SK-N-SH (cell line): ENCODE measurements around the gene TBC1D3I. TPM values are rescaled to one million over a fixed set of nuclear protein-coding genes. Genes with fewer than 3 reads are reported as not detected.
"Not testable (repeated sequence)": the region's sequence is repeated elsewhere in the genome, so short reads cannot be mapped to it uniquely, and the experiment has no call there.

Experiments used
- CTCF ChIA-PET: fragments of 300-600, 350-600 bp; formaldehyde crosslinking; extraction: SDS; loops from one replicate; lab custom pipeline; 2021; lab: Yijun Ruan, JAX
- POLR2A ChIA-PET: fragments of 350-600 bp; sonication (Branson Sonifier 250); formaldehyde crosslinking; extraction: SDS; loops from one replicate; lab custom pipeline; 2020; ENCODE audit warnings: antibody characterized with exemption, inconsistent platforms; lab: Yijun Ruan, JAX
- DNase-seq: peaks from one replicate; pipeline ENCODE4 v3.0.0; 2012
- H2AFZ ChIP-seq: fragments of 200-600 bp; sonication (generic); 2 replicates; pipeline ENCODE4 v1.8.1; 2016; ENCODE audit warnings: antibody characterized with exemption, mild to moderate bottlenecking, low read depth
- H3F3A ChIP-seq: fragments of 200-600 bp; sonication (generic); replicated peaks from 2 replicates; pipeline ENCODE3; 2016; ENCODE audit warnings: antibody characterized with exemption, mild to moderate bottlenecking; ENCODE audit not compliant: insufficient read depth
- H3K27ac ChIP-seq, 2 experiments: fragments of 200-500 bp in 1 of 2; fragments of 200-600 bp in 1 of 2; sonication (Bioruptor generic) in 1 of 2; sonication (generic), shearing (Covaris generic) in 1 of 2; 2 replicates each; pipeline versions ENCODE4 v1.5.1 to v1.6.1; 2014 to 2016; ENCODE audit warnings: low read depth in 2 of 2, inconsistent platforms in 1 of 2, low read length in 1 of 2, mild to moderate bottlenecking in 1 of 2, mixed read lengths in 1 of 2
- H3K27me3 ChIP-seq: fragments of 200-600 bp; sonication (generic), shearing (Covaris generic); 2 replicates; pipeline ENCODE4 v1.6.1; 2016; ENCODE audit warnings: mixed run types; ENCODE audit not compliant: insufficient read depth
- H3K36me3 ChIP-seq, 2 experiments: fragments of 200-500 bp in 1 of 2; fragments of 200-600 bp in 1 of 2; sonication (Bioruptor generic) in 1 of 2; sonication (generic) in 1 of 2; replicated peaks in 1 of 2; 2 replicates each; pipeline versions ENCODE3 to v1.5.1; 2014 to 2016; ENCODE audit warnings: low read length in 1 of 2, mild to moderate bottlenecking in 1 of 2; ENCODE audit not compliant: insufficient read depth in 2 of 2, control insufficient read depth in 1 of 2
- H3K4me1 ChIP-seq, 2 experiments: fragments of 200-500 bp in 1 of 2; fragments of 200-600 bp in 1 of 2; sonication (Bioruptor generic) in 1 of 2; sonication (generic), shearing (Covaris generic) in 1 of 2; 2 replicates each; pipeline versions ENCODE4 v1.5.1 to v1.6.1; 2014 to 2016; ENCODE audit warnings: low read depth in 1 of 2, low read length in 1 of 2, mixed run types in 1 of 2; ENCODE audit not compliant: insufficient read depth in 2 of 2, control insufficient read depth in 1 of 2
- H3K4me2 ChIP-seq: fragments of 200-600 bp; sonication (generic), shearing (Covaris generic); 2 replicates; pipeline ENCODE4 v1.6.1; 2017; ENCODE audit warnings: mixed run types
- H3K4me3 ChIP-seq, 2 experiments: fragments of 200-500 bp in 1 of 2; fragments of 200-600 bp in 1 of 2; sonication (Bioruptor generic) in 1 of 2; sonication (generic), shearing (Covaris generic) in 1 of 2; 2 replicates each; pipeline versions ENCODE4 v1.5.1 to v1.8.1; 2014 to 2016; ENCODE audit warnings: low read depth in 2 of 2, inconsistent platforms in 1 of 2, low read length in 1 of 2, mild to moderate bottlenecking in 1 of 2, mixed read lengths in 1 of 2, moderate library complexity in 1 of 2
- H3K79me2 ChIP-seq: fragments of 200-600 bp; sonication (generic); 2 replicates; pipeline ENCODE4 v1.8.1; 2017; ENCODE audit warnings: mild to moderate bottlenecking; ENCODE audit not compliant: insufficient read depth
- H3K9ac ChIP-seq: fragments of 200-600 bp; sonication (generic); 2 replicates; pipeline ENCODE4 v1.6.1; 2017; ENCODE audit warnings: mixed run types
- H3K9me2 ChIP-seq: fragments of 200-600 bp; sonication (generic); 2 replicates; pipeline ENCODE4 v1.6.1; 2017; ENCODE audit warnings: mixed run types
- H3K9me3 ChIP-seq: fragments of 200-600 bp; sonication (generic); 2 replicates; pipeline ENCODE4 v1.6.1; 2017; ENCODE audit warnings: mixed run types, mild to moderate bottlenecking, moderate library complexity
- H4K20me1 ChIP-seq: fragments of 200-600 bp; sonication (generic); 2 replicates; pipeline ENCODE4 v1.6.1; 2017; ENCODE audit warnings: mild to moderate bottlenecking, mixed run types; ENCODE audit not compliant: insufficient read depth
- WGBS: methylation state at CpG from one replicate; pipeline ENCODE4 v1.1.6; 2017; ENCODE audit warnings: low lambda C conversion rate; 5-methylcytosine and 5-hydroxymethylcytosine counted together
- polyA plus RNA-seq, 3 experiments: library from polyadenylated mRNA; depleted of rRNA; stranded (reverse); fragments of >200 nt; gene quantifications; 2 replicates each; pipeline ENCODE4 v1.2.3, GENCODE V29; 2012
- TF ChIP-seq, protein P1 (sequence below): fragments of 200-600 bp; sonication (generic); IDR thresholded peaks from 2 replicates; pipeline ENCODE4 v1.6.1; 2017; ENCODE audit warnings: antibody characterized with exemption, mild to moderate bottlenecking, moderate library complexity

The TBC1D3I gene
- polyA plus RNA-seq, 1 of the 3 experiments (the other 2 are of a cell fraction): not detected

DNA sequence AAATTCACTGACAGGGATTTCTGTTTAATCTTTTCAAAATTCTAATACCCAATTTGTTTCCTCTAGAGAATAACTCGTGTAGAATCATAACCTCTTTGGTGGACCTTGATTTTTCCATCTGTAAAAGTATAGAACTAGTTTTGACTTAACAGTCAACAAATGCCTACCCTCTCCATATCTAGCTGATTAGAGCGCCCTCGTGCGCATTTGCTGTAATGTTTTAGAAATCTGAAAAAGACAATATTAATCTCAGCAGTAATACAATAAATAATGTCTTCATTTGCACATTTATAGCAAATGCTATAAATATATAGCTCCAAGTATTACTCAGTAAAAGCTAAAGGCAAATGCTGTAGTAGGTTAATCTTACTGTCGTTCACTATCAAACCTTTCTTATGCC, 34.7 kb downstream of the TBC1D3I start:
- WGBS: 13% methylated on average over 5 of the region's 5 CpGs
- H3K9ac ChIP-seq, H3K27me3 ChIP-seq, CTCF ChIA-PET, H3K27ac ChIP-seq, H3K4me3 ChIP-seq, H2AFZ ChIP-seq, POLR2A ChIA-PET, H3F3A ChIP-seq, H3K9me3 ChIP-seq, H3K4me1 ChIP-seq, H3K36me3 ChIP-seq, H3K4me2 ChIP-seq, H3K9me2 ChIP-seq, H3K79me2 ChIP-seq, DNase-seq, H4K20me1 ChIP-seq: not testable (repeated sequence)
- TF ChIP-seq, protein P1, sequence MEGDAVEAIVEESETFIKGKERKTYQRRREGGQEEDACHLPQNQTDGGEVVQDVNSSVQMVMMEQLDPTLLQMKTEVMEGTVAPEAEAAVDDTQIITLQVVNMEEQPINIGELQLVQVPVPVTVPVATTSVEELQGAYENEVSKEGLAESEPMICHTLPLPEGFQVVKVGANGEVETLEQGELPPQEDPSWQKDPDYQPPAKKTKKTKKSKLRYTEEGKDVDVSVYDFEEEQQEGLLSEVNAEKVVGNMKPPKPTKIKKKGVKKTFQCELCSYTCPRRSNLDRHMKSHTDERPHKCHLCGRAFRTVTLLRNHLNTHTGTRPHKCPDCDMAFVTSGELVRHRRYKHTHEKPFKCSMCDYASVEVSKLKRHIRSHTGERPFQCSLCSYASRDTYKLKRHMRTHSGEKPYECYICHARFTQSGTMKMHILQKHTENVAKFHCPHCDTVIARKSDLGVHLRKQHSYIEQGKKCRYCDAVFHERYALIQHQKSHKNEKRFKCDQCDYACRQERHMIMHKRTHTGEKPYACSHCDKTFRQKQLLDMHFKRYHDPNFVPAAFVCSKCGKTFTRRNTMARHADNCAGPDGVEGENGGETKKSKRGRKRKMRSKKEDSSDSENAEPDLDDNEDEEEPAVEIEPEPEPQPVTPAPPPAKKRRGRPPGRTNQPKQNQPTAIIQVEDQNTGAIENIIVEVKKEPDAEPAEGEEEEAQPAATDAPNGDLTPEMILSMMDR: peak; percentile 48

DNA sequence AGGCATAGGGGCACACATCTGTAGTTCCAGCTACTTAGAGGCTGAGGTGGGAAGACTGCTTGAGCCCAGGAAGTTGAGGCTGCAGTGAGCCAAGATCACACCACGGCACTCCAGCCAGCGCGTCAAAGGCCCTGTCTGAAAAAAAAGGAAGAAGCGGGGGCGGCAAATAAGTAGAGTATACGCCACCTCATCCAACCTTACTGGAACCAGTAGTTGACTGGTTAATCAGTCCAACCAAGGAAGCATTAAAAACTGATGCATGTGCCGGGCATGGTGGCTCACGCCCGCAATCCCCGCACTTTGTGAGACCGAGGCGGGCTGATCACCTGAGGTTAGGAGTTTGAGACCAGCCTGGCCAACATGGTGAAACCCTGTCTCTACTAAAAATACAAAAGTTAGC, 41.4 kb downstream of the TBC1D3I start:
- H3K36me3 ChIP-seq, CTCF ChIA-PET, H3K27ac ChIP-seq, H3K9ac ChIP-seq, H4K20me1 ChIP-seq, H3K4me2 ChIP-seq, H3K9me3 ChIP-seq, H3K4me3 ChIP-seq, H3K4me1 ChIP-seq, DNase-seq, H2AFZ ChIP-seq, H3K27me3 ChIP-seq, POLR2A ChIA-PET, H3F3A ChIP-seq, H3K9me2 ChIP-seq, H3K79me2 ChIP-seq: not testable (repeated sequence)
- 37% methylated on average over 12 of the region's 12 CpGs for WGBS

DNA sequence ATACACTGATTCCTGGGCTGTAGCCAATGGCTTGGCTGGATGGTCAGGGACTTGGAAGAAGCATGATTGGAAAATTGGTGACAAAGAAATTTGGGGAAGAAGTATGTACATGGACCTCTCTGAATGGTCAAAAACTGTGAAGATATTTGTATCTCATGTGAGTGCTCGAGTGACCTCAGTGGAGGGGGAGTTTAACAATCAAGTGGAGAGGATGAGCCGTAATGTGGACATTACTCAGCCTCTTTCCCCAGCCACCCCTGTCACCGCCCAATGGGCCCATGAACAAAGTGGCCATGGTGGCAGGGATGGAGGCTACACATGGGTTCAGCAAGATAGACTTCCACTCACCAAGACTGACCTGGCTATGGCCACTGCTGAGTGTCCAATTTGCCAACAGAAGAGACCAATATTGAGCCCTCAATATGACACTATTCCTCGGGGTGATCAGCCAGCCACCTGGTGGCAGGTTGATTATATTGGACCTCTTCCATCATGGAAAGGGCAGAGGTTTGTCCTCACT, 42.7 kb downstream of the TBC1D3I start:
- 3% methylated on average over 4 of the region's 4 CpGs for WGBS
- H3K27ac ChIP-seq, H3K9ac ChIP-seq, H3K4me3 ChIP-seq, H3K9me2 ChIP-seq, H3K79me2 ChIP-seq, H3K4me1 ChIP-seq, H3F3A ChIP-seq, H3K9me3 ChIP-seq, CTCF ChIA-PET, POLR2A ChIA-PET, DNase-seq, H3K4me2 ChIP-seq, H3K27me3 ChIP-seq, H4K20me1 ChIP-seq, H3K36me3 ChIP-seq, H2AFZ ChIP-seq: not testable (repeated sequence)

DNA sequence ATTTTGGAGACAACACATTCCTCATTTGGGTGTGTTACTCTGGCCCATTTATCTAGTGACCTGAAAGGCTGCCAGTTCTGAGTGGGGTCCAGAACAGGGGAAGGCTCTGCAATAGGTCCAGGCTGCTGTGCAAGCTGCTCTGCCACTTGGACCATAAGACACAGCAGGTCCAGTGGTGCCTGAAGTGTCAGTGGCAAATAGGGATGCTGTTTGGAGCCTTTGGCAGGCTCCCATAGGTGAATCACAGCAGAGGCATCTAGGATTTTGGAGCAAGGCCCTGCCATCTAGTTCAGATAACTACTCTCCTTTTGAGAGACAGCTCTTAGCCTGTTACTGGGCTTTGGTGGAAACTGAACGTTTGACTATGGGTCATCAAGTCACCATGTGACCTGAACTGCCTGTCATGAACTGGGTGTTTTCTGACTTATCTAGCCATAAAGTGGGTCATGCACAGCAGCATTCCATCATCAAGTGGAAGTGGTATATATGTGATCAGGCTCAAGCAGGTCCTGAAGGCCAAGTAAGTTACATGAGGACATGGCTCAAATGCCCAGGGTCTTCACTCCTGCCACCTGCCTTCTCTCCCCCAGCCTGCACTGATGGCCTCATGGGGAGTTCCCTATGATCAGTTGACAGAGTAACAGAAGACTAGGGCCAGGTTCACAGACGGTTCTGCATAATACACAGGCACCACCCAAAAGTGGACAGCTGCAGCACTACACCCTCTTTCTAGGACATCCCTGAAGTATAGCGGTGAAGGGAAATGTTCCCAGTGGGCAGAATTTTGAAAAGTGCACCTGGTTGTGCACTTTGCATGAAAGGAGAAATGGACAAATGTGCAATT, 43.4 kb downstream of the TBC1D3I start:
- H3K4me1 ChIP-seq, H3K9ac ChIP-seq, POLR2A ChIA-PET, H4K20me1 ChIP-seq, H3K9me2 ChIP-seq, H3F3A ChIP-seq, H3K4me3 ChIP-seq, CTCF ChIA-PET, H3K9me3 ChIP-seq, H3K27ac ChIP-seq, H3K79me2 ChIP-seq, H2AFZ ChIP-seq, DNase-seq, H3K4me2 ChIP-seq, H3K36me3 ChIP-seq, H3K27me3 ChIP-seq: not testable (repeated sequence)
- 2% methylated on average over 3 of the region's 3 CpGs for WGBS

DNA sequence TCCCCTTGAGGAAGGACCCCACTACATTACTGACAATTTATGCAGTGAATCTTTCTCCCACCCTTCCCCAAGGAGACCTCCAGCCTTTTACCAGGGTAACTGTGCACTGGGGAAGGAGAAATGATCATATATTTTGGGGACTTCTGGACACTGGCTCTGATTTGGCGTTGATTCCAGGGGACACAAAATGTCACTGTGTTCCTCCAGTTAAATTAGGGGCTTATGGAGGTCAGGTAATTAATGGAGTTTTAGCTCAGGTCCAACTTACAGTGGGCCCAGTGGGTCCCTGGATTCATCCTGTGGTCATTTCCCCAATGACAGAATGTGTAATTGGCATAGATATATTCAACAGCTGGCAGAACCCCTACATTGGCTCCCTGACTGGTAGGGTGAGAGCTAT, 44.8 kb downstream of the TBC1D3I start:
- H2AFZ ChIP-seq, H3K4me3 ChIP-seq, POLR2A ChIA-PET, H3K27ac ChIP-seq, H3K36me3 ChIP-seq, H3K9me3 ChIP-seq, H4K20me1 ChIP-seq, H3F3A ChIP-seq, H3K27me3 ChIP-seq, H3K79me2 ChIP-seq, H3K9ac ChIP-seq, H3K4me2 ChIP-seq, DNase-seq, CTCF ChIA-PET, H3K4me1 ChIP-seq, H3K9me2 ChIP-seq: not testable (repeated sequence)
- 0% methylated on average over 1 of the region's 1 CpG for WGBS
